ENCODE measurements around the gene SAMD3.
A peak's percentile ranks its signal among the peaks of the same experiment; 100 is the strongest.

Gene SAMD3

DNA sequence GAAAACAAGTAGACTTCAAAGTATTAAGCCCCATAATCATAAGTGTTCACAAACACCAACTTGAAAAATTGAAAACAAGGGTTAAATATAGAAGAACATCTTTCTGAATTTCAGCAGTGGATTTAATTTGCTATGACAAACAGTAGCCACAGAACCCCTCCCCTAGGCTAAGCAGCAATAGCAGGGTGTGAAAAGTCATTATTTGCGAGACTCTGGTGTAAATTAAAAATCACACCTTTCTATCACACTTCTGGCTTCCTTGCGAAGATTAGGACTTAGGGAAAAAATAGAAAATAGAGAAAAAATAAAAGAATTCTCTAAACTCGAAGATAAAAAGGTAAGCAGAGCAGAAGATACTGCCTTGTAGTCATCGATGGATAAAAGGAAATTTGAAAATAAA lies 6.1 kb downstream of the SAMD3 start:
- TF ChIP-seq, protein P1, sequence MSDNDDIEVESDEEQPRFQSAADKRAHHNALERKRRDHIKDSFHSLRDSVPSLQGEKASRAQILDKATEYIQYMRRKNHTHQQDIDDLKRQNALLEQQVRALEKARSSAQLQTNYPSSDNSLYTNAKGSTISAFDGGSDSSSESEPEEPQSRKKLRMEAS (IDR thresholded peaks at IDR 0.05; ENCODE audit: low read depth, low read length), result no peak
- TF ChIP-seq, protein P2, sequence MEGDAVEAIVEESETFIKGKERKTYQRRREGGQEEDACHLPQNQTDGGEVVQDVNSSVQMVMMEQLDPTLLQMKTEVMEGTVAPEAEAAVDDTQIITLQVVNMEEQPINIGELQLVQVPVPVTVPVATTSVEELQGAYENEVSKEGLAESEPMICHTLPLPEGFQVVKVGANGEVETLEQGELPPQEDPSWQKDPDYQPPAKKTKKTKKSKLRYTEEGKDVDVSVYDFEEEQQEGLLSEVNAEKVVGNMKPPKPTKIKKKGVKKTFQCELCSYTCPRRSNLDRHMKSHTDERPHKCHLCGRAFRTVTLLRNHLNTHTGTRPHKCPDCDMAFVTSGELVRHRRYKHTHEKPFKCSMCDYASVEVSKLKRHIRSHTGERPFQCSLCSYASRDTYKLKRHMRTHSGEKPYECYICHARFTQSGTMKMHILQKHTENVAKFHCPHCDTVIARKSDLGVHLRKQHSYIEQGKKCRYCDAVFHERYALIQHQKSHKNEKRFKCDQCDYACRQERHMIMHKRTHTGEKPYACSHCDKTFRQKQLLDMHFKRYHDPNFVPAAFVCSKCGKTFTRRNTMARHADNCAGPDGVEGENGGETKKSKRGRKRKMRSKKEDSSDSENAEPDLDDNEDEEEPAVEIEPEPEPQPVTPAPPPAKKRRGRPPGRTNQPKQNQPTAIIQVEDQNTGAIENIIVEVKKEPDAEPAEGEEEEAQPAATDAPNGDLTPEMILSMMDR (IDR thresholded peaks at IDR 0.05; ENCODE audit: low read depth, low read length), result no peak
- no peak for TF ChIP-seq POLR2A (IDR thresholded peaks at IDR 0.05; ENCODE audit: extremely low read depth, insufficient read length)
- no peak for TF ChIP-seq MYC (IDR thresholded peaks at IDR 0.05; ENCODE audit: low read depth, low read length)
- no peak for DNase-seq (ENCODE audit: low read depth)
- no peak overlapping the region for H3K4me3 ChIP-seq (ENCODE audit: low read depth, low read length)

DNA sequence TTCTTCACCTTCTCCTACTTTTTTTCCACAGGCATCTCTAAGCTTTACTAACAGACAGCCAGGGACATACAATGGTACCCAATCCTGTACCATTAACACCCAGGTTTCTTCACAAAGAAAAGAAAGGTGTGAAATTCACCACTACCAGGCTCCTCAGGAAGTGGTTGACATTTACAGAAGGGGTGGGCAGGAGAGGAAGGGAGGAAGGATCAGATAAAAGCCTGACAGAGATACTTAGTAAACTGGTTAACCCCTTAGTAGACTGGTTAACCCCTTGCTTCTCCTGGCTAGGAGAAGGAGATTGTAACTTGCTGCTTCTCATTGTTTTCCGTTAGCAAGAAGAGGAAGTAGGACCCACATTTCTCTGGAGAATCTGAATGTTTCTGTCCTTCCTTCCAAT lies 7.2 kb downstream of the SAMD3 start:
- TF ChIP-seq MYC (IDR thresholded peaks at IDR 0.05; ENCODE audit: low read depth, low read length) (no peak), POLR2A (IDR thresholded peaks at IDR 0.05; ENCODE audit: extremely low read depth, insufficient read length) (no peak)
- TF ChIP-seq, protein P2 (IDR thresholded peaks at IDR 0.05; ENCODE audit: low read depth, low read length), result no peak
- TF ChIP-seq, protein P1 (IDR thresholded peaks at IDR 0.05; ENCODE audit: low read depth, low read length), result no peak
- no peak overlapping the region for H3K4me3 ChIP-seq (ENCODE audit: low read depth, low read length)
- DNase-seq (ENCODE audit: low read depth), result peak; percentile 53

DNA sequence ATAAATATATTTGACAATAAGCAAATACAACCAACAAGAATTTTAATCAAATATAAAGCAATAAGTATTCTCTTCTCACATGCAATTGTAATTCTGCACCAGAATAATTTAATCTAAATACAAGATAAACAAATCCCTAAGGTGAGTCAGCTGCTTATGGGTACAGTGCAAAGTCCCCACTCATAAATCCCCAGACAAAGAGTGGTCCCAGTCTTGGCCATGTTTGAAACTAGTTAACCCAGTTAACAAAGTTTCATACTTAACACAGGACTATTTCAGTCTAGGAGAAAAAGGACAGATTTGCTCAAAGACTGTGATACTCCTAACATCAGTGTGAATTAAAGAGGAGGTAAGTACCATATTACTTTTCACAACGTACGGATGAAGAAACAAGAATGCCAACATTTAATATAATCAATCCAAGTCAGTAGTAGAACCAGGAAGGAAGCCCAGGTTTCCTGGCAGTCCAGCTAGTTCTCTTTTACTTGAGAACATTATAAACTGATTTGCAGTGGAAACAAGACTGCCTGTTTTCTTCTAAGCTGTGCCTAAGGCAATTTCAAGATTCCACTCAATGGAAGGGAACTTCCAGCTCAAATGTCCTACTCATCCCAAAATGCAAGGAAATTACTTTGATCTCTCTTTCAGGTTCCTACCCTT lies 10.4 kb downstream of the SAMD3 start:
- DNase-seq (ENCODE audit: low read depth), result no peak
- H3K4me3 ChIP-seq (ENCODE audit: low read depth, low read length), result no peak overlapping the region
- TF ChIP-seq, protein P1 (IDR thresholded peaks at IDR 0.05; ENCODE audit: low read depth, low read length), result no peak
- TF ChIP-seq MYC (IDR thresholded peaks at IDR 0.05; ENCODE audit: low read depth, low read length) (no peak), POLR2A (IDR thresholded peaks at IDR 0.05; ENCODE audit: extremely low read depth, insufficient read length) (no peak)
- TF ChIP-seq, protein P2 (IDR thresholded peaks at IDR 0.05; ENCODE audit: low read depth, low read length), result no peak

DNA sequence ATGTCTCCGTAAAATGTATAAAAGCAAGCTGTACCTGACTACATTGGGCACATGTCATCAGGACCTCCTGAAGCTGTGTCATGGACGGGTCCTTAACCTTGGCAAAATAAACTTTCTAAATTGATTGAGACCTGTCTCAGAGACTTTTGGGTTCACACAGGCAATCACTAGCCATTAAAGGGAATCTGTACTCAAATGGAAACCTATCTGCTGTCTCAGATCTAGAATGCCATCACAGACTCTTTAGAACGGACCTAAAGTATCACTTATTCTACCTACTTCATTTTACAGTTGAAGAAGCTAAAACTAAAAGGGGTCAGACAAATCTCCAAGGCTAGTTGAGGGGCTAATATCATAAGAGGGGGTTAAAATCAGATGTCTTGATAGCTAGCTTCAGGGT lies 11.1 kb downstream of the SAMD3 start:
- no peak for DNase-seq (ENCODE audit: low read depth)
- TF ChIP-seq, protein P1 (IDR thresholded peaks at IDR 0.05; ENCODE audit: low read depth, low read length), result no peak
- TF ChIP-seq, protein P2 (IDR thresholded peaks at IDR 0.05; ENCODE audit: low read depth, low read length), result no peak
- TF ChIP-seq POLR2A (IDR thresholded peaks at IDR 0.05; ENCODE audit: extremely low read depth, insufficient read length) (no peak), MYC (IDR thresholded peaks at IDR 0.05; ENCODE audit: low read depth, low read length) (no peak)
- no peak overlapping the region for H3K4me3 ChIP-seq (ENCODE audit: low read depth, low read length)

- TF ChIP-seq, protein P2 (IDR thresholded peaks at IDR 0.05; ENCODE audit: low read depth, low read length), result no peak
- TF ChIP-seq MYC (IDR thresholded peaks at IDR 0.05; ENCODE audit: low read depth, low read length) (no peak), POLR2A (IDR thresholded peaks at IDR 0.05; ENCODE audit: extremely low read depth, insufficient read length) (no peak)
- TF ChIP-seq, protein P1 (IDR thresholded peaks at IDR 0.05; ENCODE audit: low read depth, low read length), result no peak
- no peak for DNase-seq (ENCODE audit: low read depth)
- H3K4me3 ChIP-seq (ENCODE audit: low read depth, low read length), result no peak overlapping the region
These were observed 14.6 kb downstream of the SAMD3 start for GRCh38 chr6:130207979-130208649.

Data from NB4 (cell line).